SK-N-SH treated with all-trans-retinoic acid at 6 μM for 48 hours (cell line): ENCODE results near the gene ABTB1.

ENCODE experiments used
- ATAC-seq: fragments of 200-7000 bp; cut with Tn5 transposase; 3 replicates; pipeline ENCODE4 v1.9.1; 2020; ENCODE audit warnings: mild to moderate bottlenecking, moderate library complexity
- ARNTL ChIP-seq: fragments of 450-650 bp; formaldehyde crosslinking; IDR thresholded peaks from 2 replicates; pipeline ENCODE4 v1.5.0; 2020; ENCODE audit warnings: low read depth, mild to moderate bottlenecking, moderate library complexity, borderline replicate concordance
- CSDC2 ChIP-seq: fragments of 250-450 bp; sonication (Bioruptor Pico); IDR thresholded peaks from 2 replicates; pipeline ENCODE4 v1.5.0; 2020; ENCODE audit warnings: mild to moderate bottlenecking, moderate library complexity
- CSRNP3 ChIP-seq: fragments of 250-450 bp; sonication (Bioruptor Pico); IDR thresholded peaks from 2 replicates; pipeline ENCODE4 v1.5.1; 2021; ENCODE audit warnings: mild to moderate bottlenecking, moderate library complexity
- GLIS3 ChIP-seq: fragments of 250-450 bp; sonication (Bioruptor Pico); IDR thresholded peaks from 2 replicates; pipeline ENCODE4 v1.5.0; 2020; ENCODE audit warnings: mild to moderate bottlenecking, moderate library complexity
- ISL1 ChIP-seq: fragments of 250-450 bp; sonication (Bioruptor Pico); IDR thresholded peaks from 2 replicates; pipeline ENCODE4 v2.1.2; 2022; ENCODE audit warnings: mild to moderate bottlenecking, moderate library complexity
- PATZ1 ChIP-seq: fragments of 250-450 bp; sonication (Bioruptor Pico); IDR thresholded peaks from 2 replicates; pipeline ENCODE4 v1.8.0; 2020; ENCODE audit warnings: mild to moderate bottlenecking, moderate library complexity, borderline replicate concordance
- POU6F1 ChIP-seq: fragments of 250-450 bp; sonication (Bioruptor Pico); IDR thresholded peaks from 2 replicates; pipeline ENCODE4 v1.8.0; 2021; ENCODE audit warnings: low read depth, mild to moderate bottlenecking, moderate library complexity, borderline replicate concordance
- PPARA ChIP-seq: fragments of 250-450 bp; sonication (Bioruptor Pico); IDR thresholded peaks from 2 replicates; pipeline ENCODE4 v1.5.0; 2020; ENCODE audit warnings: mild to moderate bottlenecking, borderline replicate concordance
- TOX ChIP-seq: fragments of 250-450 bp; sonication (Bioruptor Pico); IDR thresholded peaks from 2 replicates; pipeline ENCODE4 v1.8.0; 2021; ENCODE audit warnings: mild to moderate bottlenecking, moderate library complexity, borderline replicate concordance
- TSHZ2 ChIP-seq: fragments of 250-450 bp; sonication (Bioruptor Pico); IDR thresholded peaks from 2 replicates; pipeline ENCODE4 v1.5.0; 2020; ENCODE audit warnings: mild to moderate bottlenecking, moderate library complexity
- ZC3H10 ChIP-seq: fragments of 250-450 bp; sonication (Bioruptor Pico); IDR thresholded peaks from 2 replicates; pipeline ENCODE4 v1.5.1; 2021; ENCODE audit warnings: mild to moderate bottlenecking, moderate library complexity
- ZFP3 ChIP-seq: fragments of 250-450 bp; sonication (Bioruptor Pico); IDR thresholded peaks from 2 replicates; pipeline ENCODE4 v1.5.0; 2020; ENCODE audit warnings: mild to moderate bottlenecking, moderate library complexity
- ZFP30 ChIP-seq: fragments of 450-650 bp; formaldehyde crosslinking; IDR thresholded peaks from 2 replicates; pipeline ENCODE4 v1.5.0; 2022; ENCODE audit warnings: mild to moderate bottlenecking, moderate library complexity
- ZNF565 ChIP-seq: fragments of 450-650 bp; formaldehyde crosslinking; conservative IDR thresholded peaks from 2 replicates; pipeline ENCODE4 v1.5.0; 2020; ENCODE audit warnings: low read depth, mild to moderate bottlenecking, moderate library complexity
- ZNF70 ChIP-seq: fragments of 450-650 bp; formaldehyde crosslinking; IDR thresholded peaks from 2 replicates; pipeline ENCODE4 v1.5.0; 2020; ENCODE audit warnings: mild to moderate bottlenecking, moderate library complexity

Gene ABTB1

GRCh38 chr3:127691489-127691888, 18.7 kb downstream of the ABTB1 start (continued):
- TF ChIP-seq TSHZ2 (CRISPR knock-in tag) (no peak), PPARA (CRISPR knock-in tag) (no peak), ZFP30 (no peak), ZNF565 (CRISPR knock-in tag) (no peak), ZC3H10 (no peak), POU6F1 (CRISPR knock-in tag) (no peak), TOX (CRISPR knock-in tag) (no peak)

GRCh38 chr3:127691974-127692373, 19.2 kb downstream of the ABTB1 start:
- no peak for ATAC-seq

More at GRCh38 chr3:127691974-127692373, 19.2 kb downstream of the ABTB1 start:
- TF ChIP-seq POU6F1 (CRISPR knock-in tag), result no peak
- TF ChIP-seq ZC3H10, result no peak
- no peak for TF ChIP-seq CSDC2 (CRISPR knock-in tag)
- TF ChIP-seq ZFP3 (CRISPR knock-in tag), result no peak
- no peak for TF ChIP-seq TSHZ2 (CRISPR knock-in tag)
- TF ChIP-seq ISL1 (CRISPR knock-in tag), result no peak
- TF ChIP-seq GLIS3 (CRISPR knock-in tag), result no peak
- TF ChIP-seq PATZ1 (CRISPR knock-in tag), result no peak
- no peak for TF ChIP-seq ZFP30
- TF ChIP-seq CSRNP3 (CRISPR knock-in tag), result no peak
- TF ChIP-seq ZNF70 (CRISPR knock-in tag), result no peak
- no peak for TF ChIP-seq ARNTL (CRISPR knock-in tag)
- TF ChIP-seq ZNF565 (CRISPR knock-in tag), result no peak
